ENCODE measurements around the gene PIGH. TPM values are rescaled to one million over a fixed set of nuclear protein-coding genes. Genes with fewer than 3 reads are reported as not detected.

The PIGH gene
- total and polyA plus RNA-seq, 3 donors from 2014 or later = 44.1 to 69.3 (median 45.2) TPM

DNA sequence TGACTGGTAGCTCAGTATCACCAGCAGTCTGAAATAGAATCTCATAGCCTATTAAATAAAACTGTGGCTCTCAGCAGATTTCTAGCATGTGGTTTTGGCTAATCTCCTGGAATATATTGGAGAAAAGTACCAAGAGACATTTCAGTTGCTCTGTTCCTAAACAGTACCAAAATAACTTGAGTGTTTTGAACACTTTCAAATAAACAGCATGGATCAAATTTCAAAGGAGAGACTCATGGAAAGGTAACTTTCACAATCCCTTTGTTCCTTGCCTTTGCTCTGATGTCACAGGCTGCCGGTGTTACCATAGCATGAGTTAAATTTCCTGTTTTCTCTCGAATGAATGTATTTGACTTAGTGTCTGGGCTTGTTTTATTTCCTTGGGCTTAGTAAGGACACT, 23.0 kb upstream of the PIGH start:
- Histone ChIP-seq H3K4me1 (peaks cover 8% of the 10 kb centered on the region), H3K27me3 (no peaks in the 10 kb centered on the region), H3K4me3 (no peak overlapping the region), H3K27ac (no peak overlapping the region), H3K36me3 (ENCODE audit: low read depth, missing control alignments) (no peaks in the 10 kb centered on the region), H3K9me3 (no peaks in the 10 kb centered on the region)
- 44 to 49% methylated on average over 2 of the region's 2 CpGs for WGBS, 2 donors
- intact Hi-C loops (cut with DNase I; ENCODE audit: low total_unique reads) = no loop called here
- TF ChIP-seq POLR2A (IDR thresholded peaks at IDR 0.05) = no peak
- DNase-seq = no peak

DNA sequence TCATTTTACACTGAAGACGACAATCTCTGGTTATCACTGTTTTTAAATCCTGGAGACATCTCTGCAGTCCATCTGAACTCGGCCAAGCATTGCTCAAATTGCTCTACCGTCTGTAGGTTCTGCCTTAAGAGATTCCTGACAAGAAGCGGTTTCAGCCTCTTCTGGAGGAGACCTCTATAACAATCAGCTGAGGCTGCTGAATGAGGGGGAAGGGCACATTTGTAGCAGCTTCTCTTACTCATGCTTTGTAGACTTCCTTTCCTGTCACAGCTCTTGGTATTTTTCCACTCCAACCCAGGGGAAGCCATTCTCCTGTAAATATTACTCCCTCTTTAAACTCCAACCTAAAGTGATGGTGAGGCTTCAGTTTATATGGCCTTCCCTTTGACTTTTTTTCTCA, 22.6 kb upstream of the PIGH start:
- H3K27me3 ChIP-seq = no peaks in the 10 kb centered on the region
- H3K27ac ChIP-seq = no peak overlapping the region
- peak; percentile 33 for DNase-seq
- peaks cover 8% of the 10 kb centered on the region for H3K4me1 ChIP-seq
- no peak for TF ChIP-seq POLR2A (IDR thresholded peaks at IDR 0.05)
- no peaks in the 10 kb centered on the region for H3K36me3 ChIP-seq (ENCODE audit: low read depth, missing control alignments)
- no peak overlapping the region for H3K4me3 ChIP-seq
- H3K9me3 ChIP-seq = no peaks in the 10 kb centered on the region
- intact Hi-C loops (cut with DNase I; ENCODE audit: low total_unique reads) = no loop called here
- WGBS, 2 donors = 47 to 55% methylated on average over 4 of the region's 4 CpGs

DNA sequence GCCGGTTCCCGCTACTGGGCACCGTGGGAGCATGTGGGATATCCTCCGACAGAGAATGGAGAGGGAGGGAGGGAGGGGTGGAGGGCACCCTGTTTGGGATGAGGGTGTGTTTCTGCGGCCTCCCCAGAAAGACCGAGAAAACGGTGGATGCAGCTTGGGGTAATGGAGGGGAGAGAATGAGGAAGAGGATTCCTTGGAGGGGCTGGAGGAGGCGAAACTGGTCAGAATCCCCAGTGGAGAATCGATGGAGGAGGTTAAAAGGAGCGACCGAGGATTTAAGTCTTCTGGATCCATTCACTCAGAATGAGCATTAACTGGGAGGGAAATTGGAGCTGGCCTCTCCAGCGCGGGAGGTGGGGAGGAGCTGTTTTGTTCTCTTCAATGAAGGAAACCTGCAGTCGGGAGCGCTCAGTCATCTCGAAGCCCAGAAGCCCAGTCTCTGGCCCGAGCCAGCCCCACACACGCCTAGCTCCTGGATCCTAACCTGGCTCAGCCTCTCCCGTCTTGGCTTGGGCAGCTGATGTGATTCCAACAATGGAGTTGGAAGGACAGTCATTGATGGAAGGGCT, 20.2 kb upstream of the PIGH start:
- Histone ChIP-seq H3K36me3 (ENCODE audit: low read depth, missing control alignments) (no peaks in the 10 kb centered on the region), H3K4me1 (peaks cover 8% of the 10 kb centered on the region), H3K27me3 (no peaks in the 10 kb centered on the region), H3K4me3 (peak overlapping the region; percentile 51 to 76), H3K27ac (peak overlapping the region; percentile 31 to 66), H3K9me3 (no peaks in the 10 kb centered on the region)
- WGBS, 2 donors = 3 to 6% methylated on average over 19 of the region's 19 CpGs
- DNase-seq = peak; percentile 40
- TF ChIP-seq, protein P1, sequence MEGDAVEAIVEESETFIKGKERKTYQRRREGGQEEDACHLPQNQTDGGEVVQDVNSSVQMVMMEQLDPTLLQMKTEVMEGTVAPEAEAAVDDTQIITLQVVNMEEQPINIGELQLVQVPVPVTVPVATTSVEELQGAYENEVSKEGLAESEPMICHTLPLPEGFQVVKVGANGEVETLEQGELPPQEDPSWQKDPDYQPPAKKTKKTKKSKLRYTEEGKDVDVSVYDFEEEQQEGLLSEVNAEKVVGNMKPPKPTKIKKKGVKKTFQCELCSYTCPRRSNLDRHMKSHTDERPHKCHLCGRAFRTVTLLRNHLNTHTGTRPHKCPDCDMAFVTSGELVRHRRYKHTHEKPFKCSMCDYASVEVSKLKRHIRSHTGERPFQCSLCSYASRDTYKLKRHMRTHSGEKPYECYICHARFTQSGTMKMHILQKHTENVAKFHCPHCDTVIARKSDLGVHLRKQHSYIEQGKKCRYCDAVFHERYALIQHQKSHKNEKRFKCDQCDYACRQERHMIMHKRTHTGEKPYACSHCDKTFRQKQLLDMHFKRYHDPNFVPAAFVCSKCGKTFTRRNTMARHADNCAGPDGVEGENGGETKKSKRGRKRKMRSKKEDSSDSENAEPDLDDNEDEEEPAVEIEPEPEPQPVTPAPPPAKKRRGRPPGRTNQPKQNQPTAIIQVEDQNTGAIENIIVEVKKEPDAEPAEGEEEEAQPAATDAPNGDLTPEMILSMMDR (IDR thresholded peaks at IDR 0.05) = no peak
- no peak for TF ChIP-seq POLR2A (IDR thresholded peaks at IDR 0.05)
- intact Hi-C loops (cut with DNase I; ENCODE audit: low total_unique reads) = no loop called here

DNA sequence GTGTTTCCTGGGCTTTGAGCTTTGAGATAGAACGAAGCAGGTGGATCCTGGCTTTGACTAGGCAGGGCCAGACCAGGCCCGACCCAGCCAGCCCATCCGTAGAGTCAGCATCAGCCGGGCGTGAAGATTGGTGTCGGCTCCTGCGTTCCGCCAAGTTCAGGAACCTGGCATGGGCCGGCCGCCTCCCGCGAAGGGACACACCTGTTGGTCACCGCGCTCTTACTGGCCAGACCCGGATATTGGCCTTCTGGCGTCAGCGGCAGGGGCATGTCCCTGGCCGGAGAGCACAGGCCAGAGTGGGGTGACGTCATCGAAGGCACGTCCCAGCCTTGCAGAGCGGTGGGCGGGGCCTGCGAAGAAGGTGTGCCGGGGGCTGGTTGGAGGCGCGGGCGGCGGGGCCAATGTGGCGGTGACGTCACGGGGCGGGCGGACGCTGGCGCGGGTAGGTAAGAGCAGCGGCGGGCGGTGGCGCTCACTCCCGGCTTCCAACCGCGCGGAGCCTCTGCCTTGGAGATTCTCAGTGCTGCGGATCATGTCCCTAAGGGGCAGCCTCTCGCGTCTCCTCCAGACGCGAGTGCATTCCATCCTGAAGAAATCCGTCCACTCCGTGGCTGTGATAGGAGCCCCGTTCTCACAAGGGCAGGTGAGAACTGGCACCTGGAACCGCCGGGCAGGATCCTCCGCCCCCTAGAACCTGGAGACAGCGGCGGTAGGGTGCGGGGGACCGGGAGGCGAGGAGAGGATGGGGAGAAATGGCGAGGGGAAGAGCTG, 19.6 kb upstream of the PIGH start, which contains the start of gene ARG2:
TSS of gene ARG2 (plus strand) at position 475 of the 771 bp plus-strand sequence. CDS start at position 533, 58 bp downstream.
- Histone ChIP-seq H3K27ac (peak within 1 kb of the TSS; percentile 32 to 66), H3K27me3 (no peaks in the 10 kb centered on the region), H3K4me3 (peak within 1 kb of the TSS; percentile 51 to 76), H3K36me3 (ENCODE audit: low read depth, missing control alignments) (no peaks in the 10 kb centered on the region), H3K4me1 (peaks cover 8% of the 10 kb centered on the region), H3K9me3 (no peaks in the 10 kb centered on the region)
- 1% methylated on average over 30 to 62 of the region's 62 CpGs for WGBS, 2 donors
- peak; percentile 18 for TF ChIP-seq POLR2A (IDR thresholded peaks at IDR 0.05)
- TF ChIP-seq, protein P1 (IDR thresholded peaks at IDR 0.05) = no peak
- DNase-seq = peak; percentile 99
- intact Hi-C loops (cut with DNase I; ENCODE audit: low total_unique reads) = no loop called here

DNA sequence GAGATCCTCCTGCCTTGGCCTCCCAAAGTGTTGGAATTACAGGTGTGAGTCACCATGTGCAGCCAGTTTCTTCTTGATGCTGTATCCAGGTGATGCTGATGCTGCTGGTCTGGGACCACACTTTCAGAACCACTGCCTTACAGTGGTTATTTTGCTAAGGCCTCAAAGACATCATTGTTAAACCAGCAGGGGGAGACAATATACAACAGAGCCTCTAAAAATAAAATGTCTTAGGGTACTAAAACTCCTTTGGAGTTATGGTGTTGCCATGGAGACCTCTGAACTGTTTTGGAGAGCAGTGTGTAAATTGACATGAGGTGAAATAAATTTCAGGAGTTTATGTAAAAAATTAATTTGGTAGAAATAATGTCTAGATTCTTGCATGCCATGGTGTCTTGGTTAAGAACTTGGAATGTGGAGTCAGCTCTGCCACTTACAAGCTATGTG, 18.6 kb upstream of the PIGH start:
- Histone ChIP-seq H3K4me3 (no peak overlapping the region), H3K9me3 (no peaks in the 10 kb centered on the region), H3K27me3 (no peaks in the 10 kb centered on the region), H3K4me1 (peaks cover 8% of the 10 kb centered on the region), H3K27ac (no peak overlapping the region), H3K36me3 (ENCODE audit: low read depth, missing control alignments) (no peaks in the 10 kb centered on the region)
- DNase-seq = no peak
- TF ChIP-seq, protein P1 (IDR thresholded peaks at IDR 0.05) = peak; percentile 64 to 74 (median 66)
- no peak for TF ChIP-seq POLR2A (IDR thresholded peaks at IDR 0.05)
- intact Hi-C loops (cut with DNase I; ENCODE audit: low total_unique reads) = no loop called here
